GM12878 (cell line): ENCODE results near the gene LRRC8A. TPM values are rescaled to one million over a fixed set of nuclear protein-coding genes. Genes with fewer than 3 reads are reported as not detected.
A peak's percentile ranks its signal among the peaks of the same experiment; 100 is the strongest.

ENCODE experiments used
- EGR1 ChIP-seq, 2 experiments: IDR thresholded peaks; 1 replicate in 1 of 2; 2 replicates in 1 of 2; pipeline ENCODE4 v1.6.1; 2011 to 2012; ENCODE audit warnings: low read depth in 2 of 2, low read length in 2 of 2, borderline replicate concordance in 1 of 2, mild to moderate bottlenecking in 1 of 2, moderate library complexity in 1 of 2
- GATAD2B ChIP-seq: fragments of 450-650 bp; conservative IDR thresholded peaks from 2 replicates; pipeline ENCODE4 v1.6.1; 2017; ENCODE audit warnings: low read depth, mild to moderate bottlenecking, moderate library complexity
- HCFC1 ChIP-seq: fragments of 150-350 bp; IDR thresholded peaks from 2 replicates; pipeline ENCODE4 v1.6.1; 2014; ENCODE audit warnings: low read length
- IRF4 ChIP-seq: IDR thresholded peaks from 2 replicates; pipeline ENCODE4 v1.6.1; 2011; ENCODE audit warnings: low read depth, low read length
- JUNB ChIP-seq: IDR thresholded peaks from 2 replicates; pipeline ENCODE4 v1.6.1; 2016; ENCODE audit warnings: antibody characterized with exemption, mild to moderate bottlenecking
- MTA3 ChIP-seq: IDR thresholded peaks from 2 replicates; pipeline ENCODE4 v1.6.1; 2012; ENCODE audit warnings: low read length, inconsistent platforms, borderline replicate concordance
- NBN ChIP-seq: fragments of 450-650 bp; IDR thresholded peaks from 2 replicates; pipeline ENCODE4 v1.6.1; 2016
- NFYA ChIP-seq: IDR thresholded peaks from 2 replicates; pipeline ENCODE4 v1.6.1; 2011; ENCODE audit warnings: low read depth, mild to moderate bottlenecking, low read length, improper control_type of control experiment, borderline replicate concordance
- NR2C2 ChIP-seq: IDR thresholded peaks from 2 replicates; pipeline ENCODE4 v1.6.1; 2011; ENCODE audit warnings: borderline replicate concordance, low read depth; ENCODE audit not compliant: control insufficient read depth, insufficient read length
- PML ChIP-seq: IDR thresholded peaks from 2 replicates; pipeline ENCODE4 v1.6.1; 2012; ENCODE audit warnings: low read length, inconsistent platforms
- POLR2A ChIP-seq: IDR thresholded peaks from 2 replicates; pipeline ENCODE4 v1.6.1; 2011; ENCODE audit warnings: low read depth, mild to moderate bottlenecking, low read length
- POLR2AphosphoS2 ChIP-seq: IDR thresholded peaks from 2 replicates; pipeline ENCODE4 v1.6.1; 2011; ENCODE audit warnings: low read depth, mild to moderate bottlenecking, low read length, improper control_type of control experiment, moderate library complexity
- POLR2AphosphoS5 ChIP-seq: IDR thresholded peaks from 2 replicates; pipeline ENCODE4 v1.6.1; 2011; ENCODE audit warnings: mild to moderate bottlenecking, low read length, inconsistent platforms
- SIN3A ChIP-seq: IDR thresholded peaks from 2 replicates; pipeline ENCODE4 v1.6.1; 2012; ENCODE audit warnings: low read depth, low read length, improper control_type of control experiment
- SMC3 ChIP-seq: IDR thresholded peaks from 2 replicates; pipeline ENCODE4 v1.6.1; 2011; ENCODE audit warnings: low read length, improper control_type of control experiment, borderline replicate concordance
- SUPT20H ChIP-seq: IDR thresholded peaks from 2 replicates; pipeline ENCODE4 v1.6.1; 2011; ENCODE audit warnings: low read depth, mild to moderate bottlenecking, low read length, moderate library complexity, borderline replicate concordance; ENCODE audit not compliant: control insufficient read depth
- TBL1XR1 ChIP-seq: IDR thresholded peaks from 2 replicates; pipeline ENCODE4 v1.6.1; 2012; ENCODE audit warnings: low read depth, low read length, improper control_type of control experiment
- ZBED1 ChIP-seq: IDR thresholded peaks from 2 replicates; pipeline ENCODE4 v1.6.1; 2016; ENCODE audit warnings: borderline replicate concordance
- polyA plus RNA-seq, 11 experiments: library from polyadenylated mRNA; depleted of rRNA in 4 of 11; unstranded in 6 of 11; stranded (reverse) in 5 of 11; fragments of >200 nt; fragmentation: Nextera tagmentation in 4 of 11; fragmentation: Illumina TruSeq in 1 of 11; extraction: Ambion mirVana in 4 of 11; extraction: Trizol in 1 of 11; gene quantifications; 1 replicate in 1 of 11; 2 replicates in 10 of 11; pipeline versions ENCODE4 v1.2.1 to v1.2.3, GENCODE V29; 2011 to 2016; ENCODE audit warnings: inconsistent platforms in 2 of 11, missing spikeins in 2 of 11, low read depth in 1 of 11
- total RNA-seq, 4 experiments: library from RNA; depleted of rRNA in 3 of 4; stranded (reverse); fragments of >200 nt in 3 of 4; fragmentation: Illumina TruSeq in 1 of 4; extraction: Trizol in 1 of 4; gene quantifications; 2 replicates each; pipeline versions ENCODE4 v1.2.1 to v1.2.3, GENCODE V29; 2013 to 2021
- TF ChIP-seq, protein P1 (sequence below): fragments of 450-650 bp; IDR thresholded peaks from 2 replicates; pipeline ENCODE4 v1.6.1; 2016; ENCODE audit warnings: mild to moderate bottlenecking, moderate library complexity, borderline replicate concordance
- TF ChIP-seq, protein P2 (sequence below): IDR thresholded peaks from 2 replicates; pipeline ENCODE4 v1.6.1; 2011; ENCODE audit warnings: borderline replicate concordance, low read depth, mild to moderate bottlenecking, moderate library complexity, mixed read lengths, low read length; ENCODE audit not compliant: insufficient read depth; ENCODE audit errors: extremely low read length
- TF ChIP-seq, protein P3 (sequence below): fragments of 450-650 bp; IDR thresholded peaks from 2 replicates; pipeline ENCODE4 v1.6.1; 2017; ENCODE audit warnings: antibody characterized with exemption, mild to moderate bottlenecking, moderate library complexity
- TF ChIP-seq, protein P4 (sequence below): IDR thresholded peaks from 2 replicates; pipeline ENCODE4 v1.6.1; 2012; ENCODE audit warnings: low read depth, low read length, improper control_type of control experiment

Gene LRRC8A
- total and polyA plus RNA-seq, 10 of the 15 experiments (the other 5 are each of a cell fraction or from before 2014, with no cell fraction given), result 1.6 to 15.9 (median 9.7) TPM

DNA sequence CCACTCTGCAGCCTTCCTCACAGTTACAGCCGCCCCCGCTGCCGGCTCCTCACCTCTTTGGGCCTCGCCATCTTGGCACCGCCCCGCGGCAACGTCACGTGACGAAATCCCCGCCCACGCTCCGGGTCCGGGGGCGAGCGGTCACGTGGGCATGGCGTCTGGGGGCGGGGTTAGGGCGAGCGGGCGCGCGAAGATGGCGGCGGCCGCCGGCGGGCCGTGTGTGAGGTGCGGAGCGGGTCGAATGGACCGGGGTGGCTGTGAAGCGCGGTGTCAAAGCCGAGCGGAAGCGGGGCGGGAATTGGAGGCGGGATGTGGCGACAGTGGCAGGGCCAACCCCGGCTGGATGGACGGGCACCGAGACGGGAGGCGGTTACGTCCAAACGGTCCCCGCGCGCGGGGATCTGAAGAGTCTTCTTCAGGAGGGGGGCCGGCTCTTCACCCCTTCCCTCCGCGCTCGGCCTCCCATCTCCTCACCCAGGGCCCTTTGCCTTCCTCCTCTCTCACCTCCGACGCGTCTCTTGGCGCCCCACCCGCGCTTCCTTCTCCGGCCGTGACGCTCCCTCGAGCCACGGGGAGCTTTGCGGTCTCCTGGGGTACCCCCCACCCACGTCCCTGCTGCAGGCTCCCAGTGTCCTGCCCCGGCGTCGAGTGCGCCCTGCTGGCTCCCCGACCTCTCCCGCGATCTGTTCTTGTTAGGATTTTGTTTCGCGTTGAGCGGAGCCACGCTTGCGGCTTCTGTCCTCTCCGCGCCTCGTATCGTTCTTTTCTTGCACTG, 65.8 kb downstream of the LRRC8A start, which contains the start of the genes DOLK and NUP188 (continued):
- TF ChIP-seq GATAD2B (0 out of 2 replicates have a peak, but pooled peaks have one; percentile 45), NFYA (no peak), SUPT20H (no peak), EGR1 (IDR thresholded peaks at IDR 0.05; ENCODE audit: borderline replicate concordance in 1 of 2, low read depth in 2 of 2, low read length in 2 of 2) (peak; percentile 95 to 100), ZBED1 (no peak), TBL1XR1 (no peak; the same call in 1 of the 2 replicates), IRF4 (no peak), SIN3A (peak; percentile 88), JUNB (no peak), POLR2AphosphoS2 (peak; percentile 91; the same call in 1 of the 2 replicates), HCFC1 (peak; percentile 59), NBN (peak; percentile 94), PML (peak; percentile 92; the same call in 1 of the 2 replicates), MTA3 (no peak; the same call in 1 of the 2 replicates), SMC3 (no peak), POLR2A (peak; percentile 99), NR2C2 (no peak), POLR2AphosphoS5 (peak; percentile 95)
- TF ChIP-seq, protein P1, sequence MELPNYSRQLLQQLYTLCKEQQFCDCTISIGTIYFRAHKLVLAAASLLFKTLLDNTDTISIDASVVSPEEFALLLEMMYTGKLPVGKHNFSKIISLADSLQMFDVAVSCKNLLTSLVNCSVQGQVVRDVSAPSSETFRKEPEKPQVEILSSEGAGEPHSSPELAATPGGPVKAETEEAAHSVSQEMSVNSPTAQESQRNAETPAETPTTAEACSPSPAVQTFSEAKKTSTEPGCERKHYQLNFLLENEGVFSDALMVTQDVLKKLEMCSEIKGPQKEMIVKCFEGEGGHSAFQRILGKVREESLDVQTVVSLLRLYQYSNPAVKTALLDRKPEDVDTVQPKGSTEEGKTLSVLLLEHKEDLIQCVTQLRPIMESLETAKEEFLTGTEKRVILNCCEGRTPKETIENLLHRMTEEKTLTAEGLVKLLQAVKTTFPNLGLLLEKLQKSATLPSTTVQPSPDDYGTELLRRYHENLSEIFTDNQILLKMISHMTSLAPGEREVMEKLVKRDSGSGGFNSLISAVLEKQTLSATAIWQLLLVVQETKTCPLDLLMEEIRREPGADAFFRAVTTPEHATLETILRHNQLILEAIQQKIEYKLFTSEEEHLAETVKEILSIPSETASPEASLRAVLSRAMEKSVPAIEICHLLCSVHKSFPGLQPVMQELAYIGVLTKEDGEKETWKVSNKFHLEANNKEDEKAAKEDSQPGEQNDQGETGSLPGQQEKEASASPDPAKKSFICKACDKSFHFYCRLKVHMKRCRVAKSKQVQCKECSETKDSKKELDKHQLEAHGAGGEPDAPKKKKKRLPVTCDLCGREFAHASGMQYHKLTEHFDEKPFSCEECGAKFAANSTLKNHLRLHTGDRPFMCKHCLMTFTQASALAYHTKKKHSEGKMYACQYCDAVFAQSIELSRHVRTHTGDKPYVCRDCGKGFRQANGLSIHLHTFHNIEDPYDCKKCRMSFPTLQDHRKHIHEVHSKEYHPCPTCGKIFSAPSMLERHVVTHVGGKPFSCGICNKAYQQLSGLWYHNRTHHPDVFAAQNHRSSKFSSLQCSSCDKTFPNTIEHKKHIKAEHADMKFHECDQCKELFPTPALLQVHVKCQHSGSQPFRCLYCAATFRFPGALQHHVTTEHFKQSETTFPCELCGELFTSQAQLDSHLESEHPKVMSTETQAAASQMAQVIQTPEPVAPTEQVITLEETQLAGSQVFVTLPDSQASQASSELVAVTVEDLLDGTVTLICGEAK, result no peak
- TF ChIP-seq, protein P2, sequence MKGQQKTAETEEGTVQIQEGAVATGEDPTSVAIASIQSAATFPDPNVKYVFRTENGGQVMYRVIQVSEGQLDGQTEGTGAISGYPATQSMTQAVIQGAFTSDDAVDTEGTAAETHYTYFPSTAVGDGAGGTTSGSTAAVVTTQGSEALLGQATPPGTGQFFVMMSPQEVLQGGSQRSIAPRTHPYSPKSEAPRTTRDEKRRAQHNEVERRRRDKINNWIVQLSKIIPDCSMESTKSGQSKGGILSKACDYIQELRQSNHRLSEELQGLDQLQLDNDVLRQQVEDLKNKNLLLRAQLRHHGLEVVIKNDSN, result peak; percentile 100
- TF ChIP-seq, protein P3, sequence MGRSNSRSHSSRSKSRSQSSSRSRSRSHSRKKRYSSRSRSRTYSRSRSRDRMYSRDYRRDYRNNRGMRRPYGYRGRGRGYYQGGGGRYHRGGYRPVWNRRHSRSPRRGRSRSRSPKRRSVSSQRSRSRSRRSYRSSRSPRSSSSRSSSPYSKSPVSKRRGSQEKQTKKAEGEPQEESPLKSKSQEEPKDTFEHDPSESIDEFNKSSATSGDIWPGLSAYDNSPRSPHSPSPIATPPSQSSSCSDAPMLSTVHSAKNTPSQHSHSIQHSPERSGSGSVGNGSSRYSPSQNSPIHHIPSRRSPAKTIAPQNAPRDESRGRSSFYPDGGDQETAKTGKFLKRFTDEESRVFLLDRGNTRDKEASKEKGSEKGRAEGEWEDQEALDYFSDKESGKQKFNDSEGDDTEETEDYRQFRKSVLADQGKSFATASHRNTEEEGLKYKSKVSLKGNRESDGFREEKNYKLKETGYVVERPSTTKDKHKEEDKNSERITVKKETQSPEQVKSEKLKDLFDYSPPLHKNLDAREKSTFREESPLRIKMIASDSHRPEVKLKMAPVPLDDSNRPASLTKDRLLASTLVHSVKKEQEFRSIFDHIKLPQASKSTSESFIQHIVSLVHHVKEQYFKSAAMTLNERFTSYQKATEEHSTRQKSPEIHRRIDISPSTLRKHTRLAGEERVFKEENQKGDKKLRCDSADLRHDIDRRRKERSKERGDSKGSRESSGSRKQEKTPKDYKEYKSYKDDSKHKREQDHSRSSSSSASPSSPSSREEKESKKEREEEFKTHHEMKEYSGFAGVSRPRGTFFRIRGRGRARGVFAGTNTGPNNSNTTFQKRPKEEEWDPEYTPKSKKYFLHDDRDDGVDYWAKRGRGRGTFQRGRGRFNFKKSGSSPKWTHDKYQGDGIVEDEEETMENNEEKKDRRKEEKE, result no peak
- TF ChIP-seq, protein P4, sequence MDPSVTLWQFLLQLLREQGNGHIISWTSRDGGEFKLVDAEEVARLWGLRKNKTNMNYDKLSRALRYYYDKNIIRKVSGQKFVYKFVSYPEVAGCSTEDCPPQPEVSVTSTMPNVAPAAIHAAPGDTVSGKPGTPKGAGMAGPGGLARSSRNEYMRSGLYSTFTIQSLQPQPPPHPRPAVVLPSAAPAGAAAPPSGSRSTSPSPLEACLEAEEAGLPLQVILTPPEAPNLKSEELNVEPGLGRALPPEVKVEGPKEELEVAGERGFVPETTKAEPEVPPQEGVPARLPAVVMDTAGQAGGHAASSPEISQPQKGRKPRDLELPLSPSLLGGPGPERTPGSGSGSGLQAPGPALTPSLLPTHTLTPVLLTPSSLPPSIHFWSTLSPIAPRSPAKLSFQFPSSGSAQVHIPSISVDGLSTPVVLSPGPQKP, result no peak
